Fibroblast of villous mesenchyme (primary cell): ENCODE data around the gene FAM24B. TPM values are rescaled to one million over a fixed set of nuclear protein-coding genes. Genes with fewer than 3 reads are reported as not detected.

Experiments used
- DNase-seq: peaks from one replicate; pipeline ENCODE4 v3.0.0-alpha.2; 2010; ENCODE audit warnings: low read depth
- H3K4me3 ChIP-seq: 2 replicates; pipeline ENCODE4 v1.5.1; 2011; ENCODE audit warnings: low read depth, mild to moderate bottlenecking, low read length
- total RNA-seq: library from RNA; depleted of rRNA; stranded (reverse); fragments of >200 nt; gene quantifications from 2 replicates; pipeline ENCODE4 v1.2.3, GENCODE V29; 2012
- TF ChIP-seq, protein P1 (sequence below): IDR thresholded peaks from 2 replicates; pipeline ENCODE4 v1.5.1; 2012; ENCODE audit warnings: low read depth, mild to moderate bottlenecking, low read length; ENCODE audit not compliant: insufficient read depth

The FAM24B gene
- total RNA-seq, 1 donor = 3.5 TPM

DNA sequence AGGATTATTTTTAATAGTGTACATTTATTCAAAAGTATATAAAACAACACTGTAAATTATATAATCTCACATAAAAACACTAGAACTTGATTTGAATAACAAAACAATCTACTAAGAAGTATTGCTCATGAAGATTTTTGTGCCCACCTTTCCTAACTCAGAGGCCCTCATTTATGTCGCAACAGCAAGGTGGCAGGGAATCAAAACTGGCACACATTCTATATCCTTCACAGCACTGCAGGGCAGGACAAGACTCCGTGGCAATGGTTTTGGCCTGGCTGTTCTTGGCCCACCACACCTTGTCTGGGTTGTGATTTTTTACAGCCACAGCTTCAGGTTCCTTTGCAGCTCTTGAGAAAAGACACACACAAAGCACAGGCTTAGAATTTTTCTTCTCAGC lies 30.3 kb downstream of the FAM24B start:
- H3K4me3 ChIP-seq = no peak overlapping the region
- DNase-seq = no peak
- TF ChIP-seq, protein P1, sequence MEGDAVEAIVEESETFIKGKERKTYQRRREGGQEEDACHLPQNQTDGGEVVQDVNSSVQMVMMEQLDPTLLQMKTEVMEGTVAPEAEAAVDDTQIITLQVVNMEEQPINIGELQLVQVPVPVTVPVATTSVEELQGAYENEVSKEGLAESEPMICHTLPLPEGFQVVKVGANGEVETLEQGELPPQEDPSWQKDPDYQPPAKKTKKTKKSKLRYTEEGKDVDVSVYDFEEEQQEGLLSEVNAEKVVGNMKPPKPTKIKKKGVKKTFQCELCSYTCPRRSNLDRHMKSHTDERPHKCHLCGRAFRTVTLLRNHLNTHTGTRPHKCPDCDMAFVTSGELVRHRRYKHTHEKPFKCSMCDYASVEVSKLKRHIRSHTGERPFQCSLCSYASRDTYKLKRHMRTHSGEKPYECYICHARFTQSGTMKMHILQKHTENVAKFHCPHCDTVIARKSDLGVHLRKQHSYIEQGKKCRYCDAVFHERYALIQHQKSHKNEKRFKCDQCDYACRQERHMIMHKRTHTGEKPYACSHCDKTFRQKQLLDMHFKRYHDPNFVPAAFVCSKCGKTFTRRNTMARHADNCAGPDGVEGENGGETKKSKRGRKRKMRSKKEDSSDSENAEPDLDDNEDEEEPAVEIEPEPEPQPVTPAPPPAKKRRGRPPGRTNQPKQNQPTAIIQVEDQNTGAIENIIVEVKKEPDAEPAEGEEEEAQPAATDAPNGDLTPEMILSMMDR = no peak

DNA sequence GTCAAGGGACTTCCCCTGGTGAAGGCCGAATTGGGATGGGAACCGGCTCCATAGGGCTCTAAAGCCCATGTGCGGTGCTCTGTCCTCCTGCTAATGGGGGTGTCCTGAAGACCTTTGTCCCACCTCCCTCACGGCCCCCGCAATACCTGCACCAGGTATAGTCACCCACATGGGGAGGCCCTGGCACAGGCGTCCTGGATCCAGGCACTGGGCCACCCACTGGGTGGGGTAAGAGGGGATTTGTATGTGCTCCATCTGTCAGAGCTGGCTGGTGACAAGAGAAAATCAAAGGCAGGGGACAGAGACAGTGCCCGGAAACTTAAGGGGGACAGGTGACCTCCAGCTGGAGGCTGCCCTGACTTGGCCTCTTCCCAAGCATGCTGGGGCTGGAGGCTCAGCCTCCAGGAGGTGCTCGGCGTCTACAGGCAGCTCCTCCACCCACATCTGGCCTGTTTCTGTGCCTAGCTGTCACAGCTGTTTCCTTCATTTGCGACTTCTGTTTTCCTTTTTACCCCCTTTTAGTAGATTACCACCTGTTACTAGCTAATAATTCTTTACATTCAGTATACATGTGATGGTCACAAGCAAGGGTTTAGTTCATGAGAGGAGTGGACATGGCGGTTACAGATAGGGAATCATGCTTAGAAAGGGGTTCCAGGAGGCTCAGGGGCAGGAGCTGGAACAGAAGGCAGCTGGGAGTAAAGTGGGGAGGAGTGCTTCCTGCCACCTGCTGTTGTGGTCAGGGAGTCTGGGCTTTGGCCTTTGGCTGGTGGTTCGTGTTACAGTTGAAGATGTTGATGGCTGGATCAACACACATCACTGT lies 31.4 kb downstream of the FAM24B start:
- no peak for DNase-seq
- TF ChIP-seq, protein P1 = no peak
- no peak overlapping the region for H3K4me3 ChIP-seq

DNA sequence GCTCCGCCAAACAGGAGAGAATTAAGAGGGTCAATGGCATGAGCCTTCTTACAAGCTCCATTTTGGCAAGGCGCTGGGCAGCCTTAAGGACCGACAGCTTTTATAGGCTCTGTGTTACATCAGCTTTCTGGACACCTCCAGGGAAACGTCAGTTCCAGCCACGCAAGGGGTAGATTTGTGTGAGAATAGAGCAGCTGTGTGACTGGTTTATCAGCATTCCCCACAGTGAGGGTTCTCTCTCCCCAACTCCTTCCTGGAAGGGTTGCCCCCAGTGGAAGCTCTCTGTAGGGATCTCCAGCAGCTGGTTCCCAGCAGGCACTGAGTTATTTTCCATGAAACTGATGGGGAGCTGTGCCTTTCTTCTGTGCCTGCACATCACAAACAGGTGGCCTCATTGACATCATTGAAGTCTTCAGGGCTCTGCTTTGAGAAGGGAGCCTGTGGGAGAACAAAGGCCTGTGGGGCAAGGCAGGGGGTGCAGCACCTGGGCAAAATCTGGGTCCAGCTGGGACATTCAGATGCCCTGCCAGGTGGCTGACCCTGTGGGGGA lies 33.5 kb downstream of the FAM24B start, which contains the start of gene CUZD1:
CUZD1 (minus strand) TSS at position 75 of the 550 bp plus-strand sequence; CDS start at position 61, 14 bp downstream.
- TF ChIP-seq, protein P1 = no peak
- no peak for DNase-seq
- no peak within 1 kb of the TSS for H3K4me3 ChIP-seq

DNA sequence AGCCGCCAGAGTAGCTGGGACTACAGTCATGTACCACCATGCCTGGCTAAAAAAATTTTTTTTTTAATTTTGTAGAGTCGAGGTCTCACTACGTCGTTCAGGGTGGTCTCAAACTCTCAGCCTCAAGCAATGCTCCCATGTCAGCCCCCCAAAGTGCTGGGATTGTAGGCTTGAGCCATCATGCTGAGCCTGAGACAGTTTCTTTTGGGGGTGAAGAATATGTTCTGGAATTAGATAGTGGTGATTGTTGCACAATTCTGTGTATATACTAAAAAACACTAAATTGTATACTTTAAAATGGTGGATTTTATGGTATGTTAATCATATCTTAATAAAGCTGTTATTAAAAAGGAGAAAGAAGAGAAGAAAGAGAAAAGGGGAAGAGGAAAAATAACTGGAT lies 35.2 kb downstream of the FAM24B start:
- no peak for DNase-seq
- H3K4me3 ChIP-seq = no peak overlapping the region
- TF ChIP-seq, protein P1 = no peak

DNA sequence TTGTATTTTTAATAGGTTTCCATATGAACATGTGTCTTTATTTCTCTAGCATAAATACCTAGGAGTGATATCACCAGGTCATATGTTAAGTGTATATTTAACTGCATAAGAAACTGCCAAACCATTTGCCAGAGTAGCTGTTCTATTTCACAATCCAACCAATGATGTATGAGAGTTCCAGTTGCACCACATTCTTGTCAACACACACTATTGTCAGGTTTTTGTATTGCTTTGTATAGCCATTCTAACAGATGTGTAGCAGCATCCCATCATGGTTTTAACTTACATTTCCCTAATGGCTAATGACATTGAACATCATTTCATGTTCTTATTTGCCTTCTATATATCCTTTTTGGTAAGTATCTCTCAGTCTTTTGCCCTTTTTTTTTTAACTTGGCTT lies 37.8 kb downstream of the FAM24B start:
- DNase-seq = no peak
- TF ChIP-seq, protein P1 = no peak
- H3K4me3 ChIP-seq = no peak overlapping the region

DNA sequence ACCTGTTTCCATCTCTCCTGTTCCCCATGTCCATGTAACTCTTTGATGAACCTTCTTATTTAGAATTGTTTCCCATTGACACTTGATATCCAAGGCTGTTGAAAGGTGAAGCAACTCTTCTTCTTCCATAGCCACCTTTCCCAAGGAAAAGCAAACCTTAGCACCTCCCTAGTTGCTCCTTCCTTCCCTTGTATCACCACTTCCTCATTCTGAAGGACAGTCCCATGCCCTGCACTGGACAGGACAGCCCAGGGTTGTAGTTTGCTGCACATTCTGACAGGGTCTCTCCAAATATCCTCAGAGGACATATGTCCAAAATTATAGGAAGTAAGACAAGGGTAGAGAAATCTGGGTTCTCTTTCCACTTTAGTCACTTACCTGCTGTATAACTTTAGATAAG lies 39.9 kb downstream of the FAM24B start:
- H3K4me3 ChIP-seq = no peak overlapping the region
- DNase-seq = no peak
- TF ChIP-seq, protein P1 = no peak
